Measurements from ENCODE around the gene DPF1.
A peak's percentile ranks its signal among the peaks of the same experiment; 100 is the strongest.

Gene DPF1

GRCh38 chr19:38182536-38183210 is 41.3 kb downstream of the DPF1 start:
- no peak overlapping the region for H3K9ac ChIP-seq (ENCODE audit: low read depth, low read length)
- peaks cover 7% of the 10 kb centered on the region; the same call in 1 of the 2 replicates for H3K4me1 ChIP-seq (ENCODE audit: insufficient read depth, low read length)
- 78% methylated on average over 21 of the region's 21 CpGs for whole genome bisulfite sequencing
- H3K27me3 ChIP-seq (ENCODE audit: insufficient read depth, low read length): no peaks in the 10 kb centered on the region
- H3K27ac ChIP-seq (ENCODE audit: low read depth, low read length): no peak overlapping the region
- H3K36me3 ChIP-seq (ENCODE audit: insufficient read depth, low read length): 0 out of 2 replicates have a peak, but pooled peaks cover 7% of the 10 kb centered on the region
- H3K9me3 ChIP-seq (ENCODE audit: insufficient read depth, low read depth, low read length): no peaks in the 10 kb centered on the region; the same call in 1 of the 2 replicates
- peak overlapping the region; percentile 59; the same call in 1 of the 2 replicates for H3K4me3 ChIP-seq (ENCODE audit: low read length)

GRCh38 chr19:38180071-38180470 is 44.0 kb downstream of the DPF1 start:
- Histone ChIP-seq H3K27me3 (ENCODE audit: insufficient read depth, low read length) (no peaks in the 10 kb centered on the region), H3K4me3 (ENCODE audit: low read length) (no peak overlapping the region), H3K9ac (ENCODE audit: low read depth, low read length) (no peak overlapping the region), H3K4me1 (ENCODE audit: insufficient read depth, low read length) (peaks cover 7% of the 10 kb centered on the region; the same call in 1 of the 2 replicates), H3K36me3 (ENCODE audit: insufficient read depth, low read length) (0 out of 2 replicates have a peak, but pooled peaks cover 6% of the 10 kb centered on the region), H3K27ac (ENCODE audit: low read depth, low read length) (no peak overlapping the region), H3K9me3 (ENCODE audit: insufficient read depth, low read depth, low read length) (no peaks in the 10 kb centered on the region; the same call in 1 of the 2 replicates)
- 97% methylated on average over 2 of the region's 3 CpGs for WGBS

GRCh38 chr19:38175422-38175821 is 48.6 kb downstream of the DPF1 start:
- H3K36me3 ChIP-seq (ENCODE audit: insufficient read depth, low read length): no peaks in the 10 kb centered on the region
- H3K4me1 ChIP-seq (ENCODE audit: insufficient read depth, low read length): no peaks in the 10 kb centered on the region

DNA sequence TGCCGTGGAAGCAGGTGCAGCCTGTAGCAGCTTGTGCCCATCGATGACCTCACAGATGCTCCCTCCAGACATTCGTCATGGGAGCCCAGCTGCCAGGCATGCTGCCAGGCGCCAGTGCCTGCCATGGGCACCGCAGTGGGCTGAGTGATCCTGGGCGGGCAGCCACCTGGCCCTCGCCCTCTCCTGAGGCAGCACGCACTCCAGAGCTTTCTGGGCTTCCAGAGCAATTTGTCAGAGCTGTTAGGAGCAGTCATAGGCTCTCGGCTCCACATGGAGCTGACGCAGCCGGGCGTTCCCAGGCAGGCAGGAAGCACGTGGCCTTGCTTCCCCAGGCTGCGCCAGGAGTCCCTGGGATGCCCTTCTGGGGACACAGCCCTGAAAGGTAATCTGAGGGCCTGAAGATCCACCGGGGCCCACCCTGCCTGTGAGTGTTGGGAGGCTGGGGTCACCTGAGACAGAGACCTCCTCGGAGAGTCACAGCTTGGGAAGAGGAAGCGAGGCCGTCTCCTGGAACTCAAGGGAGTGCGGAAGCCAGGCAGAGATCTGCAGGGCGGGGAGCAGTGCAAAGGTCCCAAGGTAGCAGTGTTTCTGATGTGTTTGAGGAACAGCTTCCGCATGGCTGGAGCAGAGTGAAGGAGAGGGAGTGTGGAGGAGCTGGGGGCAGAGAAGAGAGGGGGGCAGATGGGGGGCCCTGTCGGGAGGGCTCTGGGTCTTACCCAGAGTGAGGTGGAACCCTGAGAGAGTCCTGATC is 50.6 kb downstream of the DPF1 start:
- Histone ChIP-seq H3K9ac (ENCODE audit: low read depth, low read length) (no peak overlapping the region), H3K27ac (ENCODE audit: low read depth, low read length) (no peak overlapping the region), H3K27me3 (ENCODE audit: insufficient read depth, low read length) (no peaks in the 10 kb centered on the region), H3K36me3 (ENCODE audit: insufficient read depth, low read length) (peaks cover 3% of the 10 kb centered on the region; the same call in 1 of the 2 replicates), H3K9me3 (ENCODE audit: insufficient read depth, low read depth, low read length) (no peaks in the 10 kb centered on the region), H3K4me1 (ENCODE audit: insufficient read depth, low read length) (peaks cover 2% of the 10 kb centered on the region), H3K4me3 (ENCODE audit: low read length) (no peak overlapping the region)
- WGBS: 92% methylated on average over 22 of the region's 22 CpGs

More at GRCh38 chr19:38175422-38175821, 48.6 kb downstream of the DPF1 start:
- 87% methylated on average over 6 of the region's 6 CpGs for WGBS
- H3K9me3 ChIP-seq (ENCODE audit: insufficient read depth, low read depth, low read length): no peaks in the 10 kb centered on the region; the same call in 1 of the 2 replicates
- no peaks in the 10 kb centered on the region for H3K27me3 ChIP-seq (ENCODE audit: insufficient read depth, low read length)
- no peak overlapping the region for H3K4me3 ChIP-seq (ENCODE audit: low read length)
- no peak overlapping the region for H3K9ac ChIP-seq (ENCODE audit: low read depth, low read length)
- no peak overlapping the region for H3K27ac ChIP-seq (ENCODE audit: low read depth, low read length)

GRCh38 chr19:38172001-38172400 is 52.0 kb downstream of the DPF1 start:
- H3K4me1 ChIP-seq (ENCODE audit: insufficient read depth, low read length): peaks cover 5% of the 10 kb centered on the region
- no peaks in the 10 kb centered on the region for H3K9me3 ChIP-seq (ENCODE audit: insufficient read depth, low read depth, low read length)
- no peak overlapping the region for H3K4me3 ChIP-seq (ENCODE audit: low read length)
- no peak overlapping the region for H3K9ac ChIP-seq (ENCODE audit: low read depth, low read length)
- H3K36me3 ChIP-seq (ENCODE audit: insufficient read depth, low read length): peaks cover 5% of the 10 kb centered on the region; the same call in 1 of the 2 replicates
- WGBS: 94% methylated on average over 8 of the region's 8 CpGs
- no peak overlapping the region for H3K27ac ChIP-seq (ENCODE audit: low read depth, low read length)
- no peaks in the 10 kb centered on the region for H3K27me3 ChIP-seq (ENCODE audit: insufficient read depth, low read length)

DNA sequence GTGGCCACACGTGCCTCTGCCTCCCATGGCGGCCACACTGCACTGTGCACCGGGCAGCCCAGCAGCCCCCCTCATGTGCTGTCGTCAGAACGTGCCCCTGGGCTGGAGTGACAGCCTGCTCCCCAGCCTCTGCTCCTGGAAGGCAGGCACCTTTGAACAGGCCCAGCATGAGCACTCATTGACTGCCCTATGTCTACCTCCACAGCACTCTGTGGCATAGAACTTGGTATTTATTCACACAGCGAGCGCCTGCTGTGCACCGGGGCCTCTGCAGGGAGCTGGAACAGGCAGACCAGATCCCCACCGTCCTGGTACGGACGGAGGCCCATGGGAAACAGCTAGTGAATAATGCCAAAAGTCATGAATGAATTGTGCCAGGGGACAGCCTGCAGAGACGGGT is 53.7 kb downstream of the DPF1 start:
- H3K9ac ChIP-seq (ENCODE audit: low read depth, low read length): no peak overlapping the region; the same call in 1 of the 2 replicates
- WGBS: 80% methylated on average over 12 of the region's 12 CpGs
- no peak overlapping the region for H3K27ac ChIP-seq (ENCODE audit: low read depth, low read length)
- no peak overlapping the region for H3K4me3 ChIP-seq (ENCODE audit: low read length)
- H3K4me1 ChIP-seq (ENCODE audit: insufficient read depth, low read length): peaks cover 5% of the 10 kb centered on the region
- no peaks in the 10 kb centered on the region for H3K9me3 ChIP-seq (ENCODE audit: insufficient read depth, low read depth, low read length)
- H3K36me3 ChIP-seq (ENCODE audit: insufficient read depth, low read length): peaks cover 8% of the 10 kb centered on the region
- no peaks in the 10 kb centered on the region for H3K27me3 ChIP-seq (ENCODE audit: insufficient read depth, low read length)

GRCh38 chr19:38168637-38169036 is 55.4 kb downstream of the DPF1 start:
- peaks cover 20% of the 10 kb centered on the region for H3K36me3 ChIP-seq (ENCODE audit: insufficient read depth, low read length)
- peaks cover 5% of the 10 kb centered on the region for H3K4me1 ChIP-seq (ENCODE audit: insufficient read depth, low read length)
- H3K9me3 ChIP-seq (ENCODE audit: insufficient read depth, low read depth, low read length): no peaks in the 10 kb centered on the region
- H3K27ac ChIP-seq (ENCODE audit: low read depth, low read length): no peak overlapping the region
- no peaks in the 10 kb centered on the region for H3K27me3 ChIP-seq (ENCODE audit: insufficient read depth, low read length)
- 43% methylated on average over 4 of the region's 4 CpGs for WGBS
- no peak overlapping the region for H3K9ac ChIP-seq (ENCODE audit: low read depth, low read length)
- no peak overlapping the region for H3K4me3 ChIP-seq (ENCODE audit: low read length)

- Histone ChIP-seq H3K9ac (ENCODE audit: low read depth, low read length) (no peak overlapping the region), H3K27ac (ENCODE audit: low read depth, low read length) (no peak overlapping the region), H3K9me3 (ENCODE audit: insufficient read depth, low read depth, low read length) (peaks cover 10% of the 10 kb centered on the region; the same call in 1 of the 2 replicates), H3K4me1 (ENCODE audit: insufficient read depth, low read length) (peaks cover 5% of the 10 kb centered on the region), H3K4me3 (ENCODE audit: low read length) (no peak overlapping the region), H3K27me3 (ENCODE audit: insufficient read depth, low read length) (no peaks in the 10 kb centered on the region), H3K36me3 (ENCODE audit: insufficient read depth, low read length) (peaks cover 38% of the 10 kb centered on the region)
- 98% methylated on average over 6 of the region's 6 CpGs for whole genome bisulfite sequencing
Observed at GRCh38 chr19:38165335-38165734, 58.7 kb downstream of the DPF1 start.

GRCh38 chr19:38164526-38164925 is 59.5 kb downstream of the DPF1 start:
- Histone ChIP-seq H3K27ac (ENCODE audit: low read depth, low read length) (no peak overlapping the region), H3K27me3 (ENCODE audit: insufficient read depth, low read length) (no peaks in the 10 kb centered on the region), H3K9me3 (ENCODE audit: insufficient read depth, low read depth, low read length) (peaks cover 10% of the 10 kb centered on the region; the same call in 1 of the 2 replicates), H3K4me3 (ENCODE audit: low read length) (no peak overlapping the region), H3K4me1 (ENCODE audit: insufficient read depth, low read length) (peaks cover 5% of the 10 kb centered on the region; the same call in 1 of the 2 replicates), H3K36me3 (ENCODE audit: insufficient read depth, low read length) (peaks cover 38% of the 10 kb centered on the region), H3K9ac (ENCODE audit: low read depth, low read length) (no peak overlapping the region)
- WGBS: 94% methylated on average over 25 of the region's 25 CpGs

DNA sequence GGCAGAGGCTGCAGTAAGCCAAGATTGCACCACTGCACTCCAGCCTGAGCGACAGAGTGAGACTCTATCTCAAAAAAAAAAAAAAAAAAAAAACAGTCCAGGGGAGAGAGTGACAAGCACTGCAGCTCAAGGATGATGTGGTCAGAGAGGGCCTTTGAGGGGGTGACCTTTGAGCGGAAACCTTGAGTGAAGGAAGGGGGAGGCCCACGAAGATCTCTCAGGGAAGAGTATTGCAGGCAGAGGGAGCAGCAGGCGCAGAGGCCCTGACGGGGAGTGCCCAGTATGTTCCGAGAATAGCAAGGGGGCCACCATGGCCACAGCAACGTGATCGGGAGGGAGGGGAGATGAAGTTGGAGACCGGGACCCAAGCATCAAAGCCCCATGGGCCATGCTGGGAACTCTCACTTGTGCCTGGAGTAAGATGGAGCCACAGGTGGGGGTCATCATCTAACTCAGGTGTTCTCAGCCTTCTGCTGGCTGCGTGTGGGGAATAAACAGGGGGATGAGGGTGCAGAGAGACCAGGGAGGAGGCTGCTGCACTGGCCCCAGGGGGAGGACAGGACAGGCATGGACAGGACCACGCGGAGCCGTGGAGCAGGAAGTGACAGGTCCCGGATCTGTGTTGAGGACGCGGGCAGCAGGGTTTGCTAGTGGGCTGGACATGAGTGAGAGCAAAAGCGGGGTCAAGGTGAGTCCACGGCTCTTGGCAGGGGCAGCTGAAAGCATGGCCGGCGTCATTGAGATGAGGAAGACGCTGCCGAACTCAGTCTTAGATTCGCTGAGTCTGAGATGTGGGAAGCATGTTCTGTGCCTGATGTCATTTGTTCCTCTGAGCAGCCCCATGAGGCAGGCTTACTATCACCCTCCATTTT is 60.4 kb downstream of the DPF1 start:
- no peak overlapping the region for H3K27ac ChIP-seq (ENCODE audit: low read depth, low read length)
- no peak overlapping the region for H3K9ac ChIP-seq (ENCODE audit: low read depth, low read length)
- 94% methylated on average over 22 of the region's 23 CpGs for WGBS
- no peak overlapping the region for H3K4me3 ChIP-seq (ENCODE audit: low read length)
- peaks cover 10% of the 10 kb centered on the region; the same call in 1 of the 2 replicates for H3K9me3 ChIP-seq (ENCODE audit: insufficient read depth, low read depth, low read length)
- no peaks in the 10 kb centered on the region for H3K27me3 ChIP-seq (ENCODE audit: insufficient read depth, low read length)
- H3K4me1 ChIP-seq (ENCODE audit: insufficient read depth, low read length): peaks cover 4% of the 10 kb centered on the region; the same call in 1 of the 2 replicates
- peaks cover 35% of the 10 kb centered on the region for H3K36me3 ChIP-seq (ENCODE audit: insufficient read depth, low read length)
